ENCODE measurements around the gene DLG2. TPM values are rescaled to one million over a fixed set of nuclear protein-coding genes. Genes with fewer than 3 reads are reported as not detected.

The DLG2 gene
- total RNA-seq, 4 donors from 2014 or later: 2.9 to 30.2 (median 22.6) TPM

DNA sequence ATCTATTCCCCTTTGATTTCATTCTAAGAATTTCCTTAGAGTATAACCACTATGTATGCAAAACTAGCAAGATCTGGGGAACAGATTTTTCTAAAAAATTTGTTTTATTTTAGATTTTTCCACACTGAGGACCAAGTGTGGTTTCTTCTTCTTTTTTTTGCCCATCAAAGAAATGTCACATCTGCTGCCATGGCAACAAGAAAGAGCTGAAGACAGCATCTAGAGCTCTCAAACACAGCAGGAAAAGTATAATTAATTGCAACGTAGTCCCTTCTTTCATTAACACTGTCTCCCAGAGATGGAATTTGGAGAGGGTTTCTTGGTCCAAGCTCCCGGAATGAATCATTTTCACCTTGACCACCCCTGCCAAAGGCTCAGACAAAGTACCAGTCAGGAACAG lies 2084.3 kb downstream of the DLG2 start:
- no peak overlapping the region for H3K27ac ChIP-seq
- no peak for DNase-seq
- intact Hi-C loops (cut with DNase I; ENCODE audit: low total_unique reads): no loop called here

DNA sequence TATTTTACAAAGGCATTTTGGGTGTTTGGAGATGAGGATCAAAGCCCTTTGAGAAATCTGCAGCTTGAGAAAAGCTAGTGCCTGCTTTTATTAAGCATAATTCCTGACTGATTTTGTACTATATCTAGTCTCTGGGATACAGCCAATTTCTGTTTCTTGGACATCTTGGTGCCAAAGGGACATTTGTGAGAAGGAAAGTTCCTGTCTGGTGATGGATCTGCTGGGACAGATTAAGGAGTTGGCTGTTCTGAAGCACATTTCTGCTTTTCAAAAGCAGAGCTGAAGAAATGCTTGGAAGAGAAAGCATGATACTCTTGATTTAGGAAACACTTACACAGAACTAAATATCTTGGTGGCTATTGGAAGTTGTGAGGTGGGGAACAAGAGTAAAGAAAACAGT lies 2086.4 kb downstream of the DLG2 start:
- TF ChIP-seq POLR2A (IDR thresholded peaks at IDR 0.05): no peak
- TF ChIP-seq, protein P1, sequence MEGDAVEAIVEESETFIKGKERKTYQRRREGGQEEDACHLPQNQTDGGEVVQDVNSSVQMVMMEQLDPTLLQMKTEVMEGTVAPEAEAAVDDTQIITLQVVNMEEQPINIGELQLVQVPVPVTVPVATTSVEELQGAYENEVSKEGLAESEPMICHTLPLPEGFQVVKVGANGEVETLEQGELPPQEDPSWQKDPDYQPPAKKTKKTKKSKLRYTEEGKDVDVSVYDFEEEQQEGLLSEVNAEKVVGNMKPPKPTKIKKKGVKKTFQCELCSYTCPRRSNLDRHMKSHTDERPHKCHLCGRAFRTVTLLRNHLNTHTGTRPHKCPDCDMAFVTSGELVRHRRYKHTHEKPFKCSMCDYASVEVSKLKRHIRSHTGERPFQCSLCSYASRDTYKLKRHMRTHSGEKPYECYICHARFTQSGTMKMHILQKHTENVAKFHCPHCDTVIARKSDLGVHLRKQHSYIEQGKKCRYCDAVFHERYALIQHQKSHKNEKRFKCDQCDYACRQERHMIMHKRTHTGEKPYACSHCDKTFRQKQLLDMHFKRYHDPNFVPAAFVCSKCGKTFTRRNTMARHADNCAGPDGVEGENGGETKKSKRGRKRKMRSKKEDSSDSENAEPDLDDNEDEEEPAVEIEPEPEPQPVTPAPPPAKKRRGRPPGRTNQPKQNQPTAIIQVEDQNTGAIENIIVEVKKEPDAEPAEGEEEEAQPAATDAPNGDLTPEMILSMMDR (IDR thresholded peaks at IDR 0.05): no peak
- H3K27ac ChIP-seq: no peak overlapping the region
- DNase-seq: no peak

More for the DNA sequence above, 2084.3 kb downstream of the DLG2 start:
- TF ChIP-seq, protein P1 (IDR thresholded peaks at IDR 0.05): no peak
- TF ChIP-seq POLR2A (IDR thresholded peaks at IDR 0.05): no peak
- Histone ChIP-seq H3K36me3 (no peaks in the 10 kb centered on the region), H3K9me3 (no peaks in the 10 kb centered on the region), H3K4me3 (no peak overlapping the region), H3K27me3 (no peaks in the 10 kb centered on the region), H3K4me1 (no peaks in the 10 kb centered on the region)

DNA sequence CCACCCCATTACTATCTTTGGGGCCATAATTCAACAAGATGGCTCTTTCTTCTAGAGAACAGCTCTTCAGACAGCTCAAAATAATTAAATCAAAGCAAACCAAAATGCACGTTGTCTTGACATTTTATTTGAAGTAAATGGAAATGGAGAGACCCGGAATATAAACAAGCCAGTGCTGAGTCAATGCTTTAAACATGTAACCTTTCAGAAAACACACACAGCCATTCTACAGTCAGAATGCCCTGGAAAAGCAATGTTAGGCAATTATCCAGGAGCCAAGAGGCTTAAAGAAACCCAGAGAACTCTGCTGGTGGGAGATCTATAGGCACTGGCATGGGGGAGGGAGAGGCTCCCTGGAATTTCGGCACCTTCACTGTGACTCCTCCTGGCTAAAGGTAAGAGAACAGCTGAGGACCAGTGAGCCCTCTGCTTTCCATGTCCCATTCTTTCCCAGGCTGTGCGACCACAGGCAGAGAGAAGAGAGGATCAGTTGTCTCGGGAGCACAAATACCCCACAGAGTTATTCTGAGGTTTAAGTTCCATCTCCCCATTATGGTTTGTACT lies 2086.9 kb downstream of the DLG2 start:
- Histone ChIP-seq H3K4me3 (no peak overlapping the region), H3K4me1 (no peaks in the 10 kb centered on the region), H3K27ac (no peak overlapping the region), H3K27me3 (no peaks in the 10 kb centered on the region), H3K36me3 (no peaks in the 10 kb centered on the region), H3K9me3 (no peaks in the 10 kb centered on the region)
- no peak for TF ChIP-seq POLR2A (IDR thresholded peaks at IDR 0.05)
- TF ChIP-seq, protein P1 (IDR thresholded peaks at IDR 0.05): no peak
- DNase-seq: no peak
- intact Hi-C loops (cut with DNase I; ENCODE audit: low total_unique reads): no loop called here

More for the DNA sequence above, 2086.4 kb downstream of the DLG2 start:
- Histone ChIP-seq H3K4me3 (no peak overlapping the region), H3K27me3 (no peaks in the 10 kb centered on the region), H3K36me3 (no peaks in the 10 kb centered on the region), H3K9me3 (no peaks in the 10 kb centered on the region), H3K4me1 (no peaks in the 10 kb centered on the region)
- intact Hi-C loops (cut with DNase I; ENCODE audit: low total_unique reads): no loop called here

DNA sequence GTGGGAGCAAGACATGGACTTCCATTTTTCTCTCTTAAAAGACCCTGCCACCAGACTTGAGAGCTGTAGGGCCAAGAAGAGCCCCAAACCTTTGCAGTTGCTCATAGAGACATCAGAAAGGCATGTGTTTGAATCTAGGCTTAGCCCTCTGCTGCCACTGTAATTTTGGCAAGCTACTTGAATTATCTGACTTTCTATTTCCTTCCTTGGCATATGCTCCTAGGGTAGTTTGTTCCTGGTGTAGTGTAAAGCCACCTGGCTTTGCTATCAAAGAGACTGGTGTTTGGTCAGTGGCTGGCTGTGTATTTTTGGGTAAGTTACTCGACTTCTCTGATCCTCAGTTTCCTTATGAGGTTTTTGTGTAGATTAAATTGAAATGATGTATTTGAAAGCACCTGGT lies 2088.9 kb downstream of the DLG2 start:
- TF ChIP-seq, protein P1 (IDR thresholded peaks at IDR 0.05): no peak
- no peak for TF ChIP-seq POLR2A (IDR thresholded peaks at IDR 0.05)
- intact Hi-C loops (cut with DNase I; ENCODE audit: low total_unique reads): no loop called here
- Histone ChIP-seq H3K4me1 (no peaks in the 10 kb centered on the region), H3K27ac (no peak overlapping the region), H3K27me3 (no peaks in the 10 kb centered on the region), H3K9me3 (no peaks in the 10 kb centered on the region), H3K4me3 (no peak overlapping the region), H3K36me3 (no peaks in the 10 kb centered on the region)
- DNase-seq: no peak

DNA sequence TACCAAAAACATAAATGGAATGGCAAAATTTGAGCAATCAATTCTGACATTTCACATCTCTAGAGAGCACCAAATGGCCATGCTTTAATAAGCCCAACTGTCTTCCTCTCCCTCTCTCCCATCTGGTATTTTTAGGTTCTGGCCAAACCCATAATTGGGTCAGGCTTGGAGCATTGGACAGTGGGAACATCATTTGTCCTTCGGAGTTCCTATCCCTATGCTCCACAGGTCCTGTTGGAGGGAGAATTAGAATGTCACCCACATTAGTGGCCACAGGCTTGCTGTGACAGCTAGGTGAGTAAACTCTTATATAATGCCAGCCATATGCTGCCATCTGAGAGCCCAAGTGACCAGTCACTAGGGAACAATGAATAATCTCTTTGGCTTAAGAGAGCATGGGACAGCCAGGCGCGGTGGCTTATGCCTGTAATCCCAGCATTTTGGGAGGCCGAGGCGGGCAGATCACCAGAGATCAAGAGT lies 2090.0 kb downstream of the DLG2 start:
- intact Hi-C loops (cut with DNase I; ENCODE audit: low total_unique reads): no loop called here
- Histone ChIP-seq H3K4me3 (no peak overlapping the region), H3K9me3 (no peaks in the 10 kb centered on the region), H3K4me1 (no peaks in the 10 kb centered on the region), H3K36me3 (no peaks in the 10 kb centered on the region), H3K27me3 (no peaks in the 10 kb centered on the region), H3K27ac (no peak overlapping the region)
- no peak for DNase-seq
- TF ChIP-seq, protein P1 (IDR thresholded peaks at IDR 0.05): no peak
- no peak for TF ChIP-seq POLR2A (IDR thresholded peaks at IDR 0.05)

Measured in uterus (tissue), 4 donors.